SK-N-DZ (cell line): ENCODE results near the gene PAXIP1. TPM values are rescaled to one million over a fixed set of nuclear protein-coding genes. Genes with fewer than 3 reads are reported as not detected.
"Not testable (repeated sequence)": the region's sequence is repeated elsewhere in the genome, so short reads cannot be mapped to it uniquely, and the experiment has no call there.

Experiments used
- DNase-seq: peaks from one replicate; pipeline ENCODE4 v3.0.0-alpha.2; 2015; ENCODE audit warnings: low spot score
- polyA plus RNA-seq, 2 experiments: library from polyadenylated mRNA; depleted of rRNA; stranded (reverse); fragments of >200 nt; gene quantifications; 2 replicates each; pipeline ENCODE4 v1.2.3, GENCODE V29; 2014

PAXIP1 gene
- 24.1 and 24.9 TPM in 2 replicates for polyA plus RNA-seq (2014; cell fraction: cytosol; rRNA removed)
- 25.5 and 32.6 TPM in 2 replicates for polyA plus RNA-seq (2014; cell fraction: nucleus; rRNA removed)

- DNase-seq = no peak
These were observed at the start of gene PAXIP1 for GRCh38 chr7:155003092-155003375. TSS of gene PAXIP1 (minus strand) at chr7:155003124. CDS start at chr7:155002929, 195 bp downstream.

- no peak for DNase-seq
These were observed 48.4 kb upstream of the PAXIP1 start for GRCh38 chr7:155051355-155051754.

- DNase-seq = no peak
These were observed 45.1 kb upstream of the PAXIP1 start for GRCh38 chr7:155048006-155048405.

- no peak for DNase-seq
These were observed 40.8 kb upstream of the PAXIP1 start for GRCh38 chr7:155043756-155044155.

GRCh38 chr7:155038335-155038734 is 35.4 kb upstream of the PAXIP1 start:
- DNase-seq = no peak

GRCh38 chr7:155034495-155034894 is 31.6 kb upstream of the PAXIP1 start:
- not testable (repeated sequence) for DNase-seq

GRCh38 chr7:155032978-155033377 is 30.1 kb upstream of the PAXIP1 start:
- no peak for DNase-seq

- no peak for DNase-seq
These were observed 25.0 kb upstream of the PAXIP1 start for GRCh38 chr7:155027879-155028278.

GRCh38 chr7:155021699-155022145 is 18.8 kb upstream of the PAXIP1 start:
- no peak for DNase-seq

- no peak for DNase-seq
These were observed 18.1 kb upstream of the PAXIP1 start for GRCh38 chr7:155020996-155021395.

GRCh38 chr7:155017834-155018233 is 14.9 kb upstream of the PAXIP1 start:
- DNase-seq = no peak

GRCh38 chr7:155011086-155011485 is 8.2 kb upstream of the PAXIP1 start:
- no peak for DNase-seq

GRCh38 chr7:155009570-155010157 is 6.7 kb upstream of the PAXIP1 start:
- peak; percentile 16 for DNase-seq

GRCh38 chr7:155007947-155008346 is 5.0 kb upstream of the PAXIP1 start:
- peak; percentile 29 for DNase-seq

GRCh38 chr7:155003376-155004214 is 671 bp upstream of the PAXIP1 start:
- DNase-seq = peak; percentile 83

GRCh38 chr7:155002411-155003091 is 373 bp downstream of the PAXIP1 start:
- DNase-seq = peak; percentile 43

GRCh38 chr7:155001756-155002410 is 1.0 kb downstream of the PAXIP1 start:
- no peak for DNase-seq

- no peak for DNase-seq
These were observed 2.1 kb downstream of the PAXIP1 start for GRCh38 chr7:155000795-155001194.

GRCh38 chr7:154998481-154998880 is 4.4 kb downstream of the PAXIP1 start:
- DNase-seq = no peak

GRCh38 chr7:154997840-154998370 is 5.0 kb downstream of the PAXIP1 start:
- DNase-seq = no peak

GRCh38 chr7:154996756-154997155 is 6.2 kb downstream of the PAXIP1 start:
- no peak for DNase-seq

- no peak for DNase-seq
These were observed 6.8 kb downstream of the PAXIP1 start for GRCh38 chr7:154996101-154996500.
